Smooth muscle cell of trachea (primary cell): ENCODE measurements around the gene GPRC5C. TPM values are rescaled to one million over a fixed set of nuclear protein-coding genes. Genes with fewer than 3 reads are reported as not detected.

Experiments used
- total RNA-seq: library from RNA; depleted of rRNA; stranded (reverse); fragments of >200 nt; gene quantifications from 2 replicates; pipeline ENCODE4 v1.2.1, GENCODE V29; 2014

The GPRC5C gene, protein sequence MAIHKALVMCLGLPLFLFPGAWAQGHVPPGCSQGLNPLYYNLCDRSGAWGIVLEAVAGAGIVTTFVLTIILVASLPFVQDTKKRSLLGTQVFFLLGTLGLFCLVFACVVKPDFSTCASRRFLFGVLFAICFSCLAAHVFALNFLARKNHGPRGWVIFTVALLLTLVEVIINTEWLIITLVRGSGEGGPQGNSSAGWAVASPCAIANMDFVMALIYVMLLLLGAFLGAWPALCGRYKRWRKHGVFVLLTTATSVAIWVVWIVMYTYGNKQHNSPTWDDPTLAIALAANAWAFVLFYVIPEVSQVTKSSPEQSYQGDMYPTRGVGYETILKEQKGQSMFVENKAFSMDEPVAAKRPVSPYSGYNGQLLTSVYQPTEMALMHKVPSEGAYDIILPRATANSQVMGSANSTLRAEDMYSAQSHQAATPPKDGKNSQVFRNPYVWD
- total RNA-seq, result 2.3 and 4.8 TPM in 2 replicates

DNA sequence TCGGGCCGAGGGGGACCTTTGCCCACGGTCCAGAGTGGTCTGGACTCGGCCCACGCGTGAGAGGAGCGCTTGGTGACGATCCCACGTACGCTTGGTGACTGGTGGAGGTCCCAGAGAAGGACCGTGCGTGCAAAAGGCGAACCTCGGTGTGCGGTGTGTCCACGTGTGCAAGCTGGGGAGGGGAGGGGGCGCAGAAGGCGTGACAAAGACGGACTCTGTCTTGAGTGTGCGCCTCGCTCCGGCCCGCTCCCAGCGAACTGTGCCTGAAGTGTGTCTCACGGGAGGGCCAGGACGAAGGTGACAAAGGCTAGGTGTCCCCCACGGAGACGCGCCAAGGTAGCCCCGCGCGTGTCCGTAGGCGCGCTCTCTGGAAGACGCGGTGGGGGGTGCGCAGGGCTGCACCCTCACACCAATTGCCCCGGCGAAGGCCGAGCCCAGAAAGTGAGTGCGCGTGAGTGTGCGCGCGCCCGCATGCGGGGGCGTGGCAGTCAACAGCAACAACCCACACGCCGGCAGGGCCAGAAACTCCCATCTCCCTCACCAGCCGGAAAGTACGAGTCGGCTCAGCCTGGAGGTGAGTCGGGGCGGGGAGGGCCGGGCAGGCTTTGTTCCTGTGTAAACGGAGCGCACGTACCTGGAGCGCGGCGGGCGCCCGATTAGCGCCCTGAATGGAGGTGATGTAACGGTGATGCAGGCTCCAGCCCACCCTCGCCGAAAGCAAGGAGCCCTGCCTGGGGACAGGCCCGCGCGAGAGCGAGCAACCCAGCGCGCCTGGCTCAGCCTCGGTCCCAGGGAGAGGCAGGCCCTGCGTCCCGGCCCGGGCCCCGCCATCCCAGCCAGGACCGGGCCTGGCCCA is at the start of gene GPRC5C:
Gene GPRC5C (plus strand): TSS at position 521 of the 856 bp plus-strand sequence. CDS start 7,689 bp downstream, outside the sequence.

DNA sequence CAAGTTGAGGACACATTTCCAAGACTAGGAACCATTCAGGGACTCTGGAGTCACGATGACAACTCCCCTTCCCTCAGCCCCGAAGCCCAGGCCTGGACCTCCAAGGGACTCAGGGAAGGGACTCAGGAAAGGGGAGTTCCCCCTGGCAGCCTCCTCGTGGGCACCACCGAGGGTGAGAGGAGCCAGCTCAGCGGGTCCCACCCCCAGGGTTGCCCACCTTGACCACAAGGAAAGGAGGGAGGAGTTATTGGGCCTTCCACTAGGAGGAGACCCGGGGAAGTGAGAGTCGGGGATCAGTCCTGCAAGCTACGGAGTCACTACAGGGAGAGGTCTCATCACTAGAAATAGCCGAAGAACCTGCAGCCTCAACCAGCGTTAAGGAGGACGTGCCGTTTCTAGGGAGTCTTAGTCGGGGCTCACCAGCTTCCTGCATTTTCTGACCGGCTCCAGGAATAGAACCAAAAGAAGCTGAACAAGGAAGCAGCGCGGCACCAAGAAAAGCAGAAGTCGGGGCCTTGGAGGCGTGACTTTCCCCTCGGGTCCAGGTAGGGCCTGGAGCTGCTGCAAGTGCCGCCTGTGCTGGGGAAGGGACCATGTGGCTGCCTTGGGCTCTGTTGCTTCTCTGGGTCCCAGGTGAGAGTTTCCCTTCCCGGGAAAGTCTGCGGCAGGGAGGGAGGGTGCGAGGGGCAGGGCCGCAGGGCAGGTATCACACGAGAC is 34.4 kb downstream of the GPRC5C start, which contains the start of gene CD300A:
Gene CD300A (plus strand): TSS at position 524 of the 717 bp plus-strand sequence. CDS start 70 bp downstream, at position 594.

Other genes starting within 250 kb of the GPRC5C start
- gene RPL38, start 228.4 kb upstream of the GPRC5C start, total RNA-seq, result 646 and 1,211 TPM in 2 replicates
- gene TTYH2, start 218.5 kb upstream of the GPRC5C start, total RNA-seq, result 3.8 and 4.1 TPM in 2 replicates
- not detected in 2 replicates for gene DNAI2, start 157.9 kb upstream of the GPRC5C start, total RNA-seq
- gene KIF19, start 105.9 kb upstream of the GPRC5C start, total RNA-seq, result under 0.01 TPM in 1 of 2 replicates, not detected in the other
- gene BTBD17, start 70.2 kb upstream of the GPRC5C start, total RNA-seq, result 0.17 TPM in 1 of 2 replicates, not detected in the other
- gene GPR142, start 64.6 kb upstream of the GPRC5C start, total RNA-seq, result 1.3 TPM in 1 of 2 replicates, not detected in the other
- gene CD300A, start 34.5 kb downstream of the GPRC5C start, total RNA-seq, result 0.50 TPM in 1 of 2 replicates, not detected in the other
- gene CD300LB, start 99.4 kb downstream of the GPRC5C start, total RNA-seq, result under 0.01 TPM in 1 of 2 replicates, not detected in the other
- gene CD300C, start 114.0 kb downstream of the GPRC5C start, total RNA-seq, result not detected in 2 replicates
- gene CD300H, start 135.4 kb downstream of the GPRC5C start, total RNA-seq, result not detected in 2 replicates
- gene CD300LD, start 160.2 kb downstream of the GPRC5C start, total RNA-seq, result not detected in 2 replicates
- gene CD300E, start 191.7 kb downstream of the GPRC5C start, total RNA-seq, result not detected in 2 replicates